PC-9 (cell line): Measurements from ENCODE around the gene SPATS2L. TPM values are rescaled to one million over a fixed set of nuclear protein-coding genes. Genes with fewer than 3 reads are reported as not detected.

Experiments used
- BruUV-seq: library from RNA; stranded (reverse); fragments of 400-500 nt; replicated peaks from 2 replicates; lab custom pipeline; 2021; lab: Mats Ljungman, UMichigan
- CTCF ChIA-PET: fragments of 300-600 bp; sonication (Branson Sonifier 250); formaldehyde crosslinking; loops from one replicate; lab custom pipeline; 2022; ENCODE audit warnings: antibody characterized with exemption; lab: Charles Lee
- POLR2A ChIA-PET: fragments of 300-600 bp; sonication (Branson Sonifier 250); formaldehyde crosslinking; loops from one replicate; lab custom pipeline; 2022; ENCODE audit warnings: antibody characterized with exemption; ENCODE audit not compliant: unreplicated experiment; lab: Charles Lee
- DNase-seq, 2 experiments: peaks; one replicate each; pipeline versions ENCODE4 v3.0.0 to v3.0.0-alpha.2; 2015 to 2022; ENCODE audit warnings: mixed read lengths in 1 of 2
- H2AFZ ChIP-seq: fragments of 200-600 bp; sonication (generic); 2 replicates; pipeline ENCODE4 v1.8.1; 2017; ENCODE audit warnings: antibody characterized with exemption
- H3F3A ChIP-seq: fragments of 200-600 bp; sonication (generic); 2 replicates; pipeline ENCODE4 v1.8.1; 2017; ENCODE audit warnings: antibody characterized with exemption, mild to moderate bottlenecking, low read depth; ENCODE audit not compliant: insufficient read depth
- H3K27ac ChIP-seq: fragments of 200-600 bp; sonication (generic); 2 replicates; pipeline ENCODE4 v1.6.1; 2016; ENCODE audit warnings: mixed run types
- H3K27me3 ChIP-seq: fragments of 200-600 bp; sonication (generic); 2 replicates; pipeline ENCODE4 v1.6.1; 2016; ENCODE audit warnings: low read depth, mixed run types; ENCODE audit not compliant: insufficient read depth
- H3K36me3 ChIP-seq: fragments of 200-600 bp; sonication (generic); 2 replicates; pipeline ENCODE4 v1.6.1; 2016; ENCODE audit warnings: low read depth, mixed run types
- H3K4me1 ChIP-seq: fragments of 200-600 bp; sonication (generic); replicated peaks from 2 replicates; pipeline ENCODE4 v1.6.1; 2016; ENCODE audit warnings: mixed run types; ENCODE audit not compliant: insufficient read depth
- H3K4me2 ChIP-seq: fragments of 200-600 bp; sonication (generic); 2 replicates; pipeline ENCODE4 v1.6.1; 2017; ENCODE audit warnings: mixed run types
- H3K4me3 ChIP-seq: fragments of 200-600 bp; sonication (generic); 2 replicates; pipeline ENCODE4 v1.6.1; 2016; ENCODE audit warnings: mixed run types
- H3K79me2 ChIP-seq: fragments of 200-600 bp; sonication (generic); 2 replicates; pipeline ENCODE4 v1.6.1; 2017; ENCODE audit warnings: low read depth, mixed run types
- H3K9me2 ChIP-seq: fragments of 200-600 bp; sonication (generic); 2 replicates; pipeline ENCODE4 v1.8.1; 2017; ENCODE audit warnings: mild to moderate bottlenecking; ENCODE audit not compliant: insufficient read depth
- H3K9me3 ChIP-seq: fragments of 200-600 bp; sonication (generic); 2 replicates; pipeline ENCODE4 v1.8.1; 2016; ENCODE audit warnings: low read depth; ENCODE audit not compliant: insufficient read depth
- H4K20me1 ChIP-seq: fragments of 200-600 bp; sonication (generic); 2 replicates; pipeline ENCODE4 v1.8.1; 2017; ENCODE audit not compliant: insufficient read depth
- CTCF ChIP-seq: fragments of 200-600 bp; sonication (generic); conservative IDR thresholded peaks from 2 replicates; pipeline ENCODE4 v1.6.1; 2017; ENCODE audit warnings: mixed run types, antibody characterized with exemption, mild to moderate bottlenecking, moderate library complexity
- EZH2 ChIP-seq: fragments of 200-600 bp; sonication (generic); IDR thresholded peaks from 2 replicates; pipeline ENCODE4 v1.8.0; 2017; ENCODE audit warnings: antibody characterized with exemption, low read depth
- intact Hi-C: fragments of 100-400 bp; cut with micrococcal nuclease; formaldehyde crosslinking; loops from one replicate; pipeline ENCODE4 v1.10.0; 2022; ENCODE audit not compliant: unreplicated experiment
- total RNA-seq: library from RNA; stranded (reverse); gene quantifications from 2 replicates; pipeline ENCODE4 v1.2.3, GENCODE V29; 2021

Gene SPATS2L
- total RNA-seq, 1 experiment from 2014 or later, result 199 TPM

- no peak overlapping the region for H3K4me2 ChIP-seq
- H3F3A ChIP-seq, result no peaks in the 10 kb centered on the region; the same call in 1 of the 2 replicates
- intact Hi-C loops, result no loop called here
- TSS peak; percentile 3 for BruUV-seq
- H3K4me1 ChIP-seq, result no peaks in the 10 kb centered on the region
- no peaks in the 10 kb centered on the region for H3K9me2 ChIP-seq
- ChIA-PET CTCF (no interaction called here), POLR2A (no interaction called here)
- TF ChIP-seq CTCF (no peak), EZH2 (no peak)
- no peak overlapping the region for H3K27ac ChIP-seq
- H3K27me3 ChIP-seq, result no peaks in the 10 kb centered on the region
- H3K9me3 ChIP-seq, result no peaks in the 10 kb centered on the region
- DNase-seq, result no peak
- H3K4me3 ChIP-seq, result no peak overlapping the region
- H4K20me1 ChIP-seq, result no peaks in the 10 kb centered on the region; the same call in 1 of the 2 replicates
- peaks cover 39% of the 10 kb centered on the region for H3K36me3 ChIP-seq
- H3K79me2 ChIP-seq, result no peaks in the 10 kb centered on the region
- no peak overlapping the region for H2AFZ ChIP-seq
Observed at GRCh38 chr2:200443376-200443775, 136.9 kb downstream of the SPATS2L start.

GRCh38 chr2:200443916-200444315 lies 137.4 kb downstream of the SPATS2L start:
- Histone ChIP-seq H3K27ac (no peak overlapping the region), H3K4me1 (no peaks in the 10 kb centered on the region), H3K4me2 (no peak overlapping the region), H3K27me3 (no peaks in the 10 kb centered on the region), H3K9me3 (no peaks in the 10 kb centered on the region), H3K4me3 (no peak overlapping the region), H2AFZ (no peak overlapping the region), H4K20me1 (no peaks in the 10 kb centered on the region), H3K36me3 (peaks cover 36% of the 10 kb centered on the region), H3K79me2 (no peaks in the 10 kb centered on the region), H3K9me2 (no peaks in the 10 kb centered on the region), H3F3A (no peaks in the 10 kb centered on the region; the same call in 1 of the 2 replicates)
- ChIA-PET POLR2A (no interaction called here), CTCF (no interaction called here)
- intact Hi-C loops, result no loop called here
- no TSS peak for BruUV-seq
- DNase-seq, result no peak
- no peak for TF ChIP-seq EZH2
- TF ChIP-seq CTCF, result no peak

- Histone ChIP-seq H3K27me3 (no peaks in the 10 kb centered on the region), H2AFZ (no peak overlapping the region), H4K20me1 (no peaks in the 10 kb centered on the region), H3K4me3 (no peak overlapping the region), H3K4me2 (no peak overlapping the region), H3K9me3 (no peaks in the 10 kb centered on the region), H3K27ac (no peak overlapping the region), H3K4me1 (no peaks in the 10 kb centered on the region), H3K36me3 (peaks cover 33% of the 10 kb centered on the region), H3F3A (no peaks in the 10 kb centered on the region; the same call in 1 of the 2 replicates), H3K79me2 (no peaks in the 10 kb centered on the region), H3K9me2 (no peaks in the 10 kb centered on the region)
- BruUV-seq, result no TSS peak
- ChIA-PET CTCF (no interaction called here), POLR2A (no interaction called here)
- intact Hi-C loops, result no loop called here
- no peak for DNase-seq
- TF ChIP-seq CTCF (no peak), EZH2 (no peak)
Observed at GRCh38 chr2:200444530-200444929, 138.0 kb downstream of the SPATS2L start.
